ENCODE measurements around the gene SLC9A9. TPM values are rescaled to one million over a fixed set of nuclear protein-coding genes. Genes with fewer than 3 reads are reported as not detected.

Gene SLC9A9
- polyA plus RNA-seq, 1 donor from 2014 or later = 0.54 TPM

GRCh38 chr3:143222981-143223380 lies 625.3 kb downstream of the SLC9A9 start:
- no peak overlapping the region for H2AFZ ChIP-seq (ENCODE audit: low read depth, low read length)
- H3K9me2 ChIP-seq (ENCODE audit: insufficient read depth, low read length) = no peaks in the 10 kb centered on the region
- H4K20me1 ChIP-seq (ENCODE audit: insufficient read depth) = no peaks in the 10 kb centered on the region
- H3K9me3 ChIP-seq (ENCODE audit: low read length) = no peaks in the 10 kb centered on the region
- H3K36me3 ChIP-seq (ENCODE audit: insufficient read depth, low read length) = no peaks in the 10 kb centered on the region
- no peaks in the 10 kb centered on the region for H3F3A ChIP-seq (ENCODE audit: insufficient read depth, low read length, poor library complexity, severe bottlenecking)
- H3K79me2 ChIP-seq (replicated peaks; ENCODE audit: insufficient read depth, low read length) = no peaks in the 10 kb centered on the region
- no peaks in the 10 kb centered on the region for H3K27me3 ChIP-seq (ENCODE audit: insufficient read depth, low read depth, low read length)
- no peak overlapping the region for H3K27ac ChIP-seq (ENCODE audit: low read length)
- TF ChIP-seq MXI1 (conservative IDR thresholded peaks at IDR 0.05; ENCODE audit: poor library complexity, severe bottlenecking) (no peak), EZH2 (IDR thresholded peaks at IDR 0.05; ENCODE audit: borderline replicate concordance, insufficient read depth, low read length, poor library complexity, severe bottlenecking) (no peak), SMC3 (conservative IDR thresholded peaks at IDR 0.05; ENCODE audit: poor library complexity) (no peak), REST (IDR thresholded peaks at IDR 0.05; ENCODE audit: borderline replicate concordance) (no peak), TAF1 (IDR thresholded peaks at IDR 0.05; ENCODE audit: low read depth) (no peak)
- H3K4me2 ChIP-seq (ENCODE audit: low read length) = no peak overlapping the region
- H3K4me3 ChIP-seq (ENCODE audit: low read length) = no peak overlapping the region
- H3K9ac ChIP-seq (ENCODE audit: low read length) = no peak overlapping the region

- H3K79me2 ChIP-seq (replicated peaks; ENCODE audit: insufficient read depth, low read length) = no peaks in the 10 kb centered on the region
Observed at GRCh38 chr3:143222505-143222904, 625.8 kb downstream of the SLC9A9 start.

More at GRCh38 chr3:143222505-143222904, 625.8 kb downstream of the SLC9A9 start:
- no peaks in the 10 kb centered on the region for H4K20me1 ChIP-seq (ENCODE audit: insufficient read depth)
- H3K27ac ChIP-seq (ENCODE audit: low read length) = no peak overlapping the region
- no peaks in the 10 kb centered on the region for H3K27me3 ChIP-seq (ENCODE audit: insufficient read depth, low read depth, low read length)
- TF ChIP-seq MXI1 (conservative IDR thresholded peaks at IDR 0.05; ENCODE audit: poor library complexity, severe bottlenecking) (no peak), SMC3 (conservative IDR thresholded peaks at IDR 0.05; ENCODE audit: poor library complexity) (no peak), CTCF (IDR thresholded peaks at IDR 0.05; ENCODE audit: poor library complexity, severe bottlenecking) (no peak), POLR2AphosphoS5 (IDR thresholded peaks at IDR 0.05) (no peak), RAD21 (conservative IDR thresholded peaks at IDR 0.05) (no peak), EZH2 (IDR thresholded peaks at IDR 0.05; ENCODE audit: borderline replicate concordance, insufficient read depth, low read length, poor library complexity, severe bottlenecking) (no peak), TAF1 (IDR thresholded peaks at IDR 0.05; ENCODE audit: low read depth) (no peak), EP300 (conservative IDR thresholded peaks at IDR 0.05; ENCODE audit: poor library complexity, severe bottlenecking) (no peak), REST (IDR thresholded peaks at IDR 0.05; ENCODE audit: borderline replicate concordance) (no peak)
- no peaks in the 10 kb centered on the region for H3F3A ChIP-seq (ENCODE audit: insufficient read depth, low read length, poor library complexity, severe bottlenecking)
- no peaks in the 10 kb centered on the region for H3K36me3 ChIP-seq (ENCODE audit: insufficient read depth, low read length)
- no peaks in the 10 kb centered on the region for H3K9me2 ChIP-seq (ENCODE audit: insufficient read depth, low read length)
- no peak overlapping the region for H3K4me2 ChIP-seq (ENCODE audit: low read length)
- H2AFZ ChIP-seq (ENCODE audit: low read depth, low read length) = no peak overlapping the region
- H3K9me3 ChIP-seq (ENCODE audit: low read length) = no peaks in the 10 kb centered on the region
- H3K4me3 ChIP-seq (ENCODE audit: low read length) = no peak overlapping the region
- no peak overlapping the region for H3K9ac ChIP-seq (ENCODE audit: low read length)
